KMS-11 (cell line): Measurements from ENCODE around the gene FHOD1.

Experiments
- H2AFZ ChIP-seq: fragments of 200-600 bp; sonication (generic); 2 replicates; pipeline ENCODE4 v1.6.1; 2016; ENCODE audit warnings: antibody characterized with exemption, mixed run types, low read depth
- H3K27ac ChIP-seq: fragments of 200-600 bp; sonication (generic); 2 replicates; pipeline ENCODE4 v1.6.1; 2016; ENCODE audit warnings: mild to moderate bottlenecking, mixed run types
- H3K27me3 ChIP-seq: fragments of 200-600 bp; sonication (generic); 2 replicates; pipeline ENCODE4 v1.6.1; 2017; ENCODE audit warnings: mild to moderate bottlenecking, low read depth, mixed run types, moderate library complexity; ENCODE audit not compliant: insufficient read depth
- H3K36me3 ChIP-seq: fragments of 200-600 bp; sonication (generic); 2 replicates; pipeline ENCODE4 v1.6.1; 2017; ENCODE audit warnings: mild to moderate bottlenecking, mixed run types; ENCODE audit not compliant: insufficient read depth
- H3K4me1 ChIP-seq: fragments of 200-600 bp; sonication (generic); 2 replicates; pipeline ENCODE4 v1.6.1; 2016; ENCODE audit warnings: mild to moderate bottlenecking, low read depth, mixed run types; ENCODE audit not compliant: poor library complexity, severe bottlenecking
- H3K4me2 ChIP-seq: fragments of 200-600 bp; sonication (generic); 2 replicates; pipeline ENCODE4 v1.7.0; 2016; ENCODE audit warnings: mild to moderate bottlenecking, mixed run types
- H3K4me3 ChIP-seq: fragments of 200-600 bp; sonication (generic); IDR thresholded peaks from 2 replicates; pipeline ENCODE4 v1.6.1; 2017; ENCODE audit warnings: low read depth, low read length, mixed read lengths; ENCODE audit not compliant: insufficient read depth
- H3K79me2 ChIP-seq: fragments of 200-600 bp; sonication (generic); 2 replicates; pipeline ENCODE4 v1.6.1; 2016; ENCODE audit warnings: low read depth, mixed run types; ENCODE audit not compliant: insufficient read depth
- H3K9ac ChIP-seq: fragments of 200-600 bp; sonication (generic); 2 replicates; pipeline ENCODE4 v1.6.1; 2016; ENCODE audit warnings: mild to moderate bottlenecking, mixed run types
- H4K20me1 ChIP-seq: fragments of 200-600 bp; sonication (generic); 2 replicates; pipeline ENCODE4 v1.6.1; 2016; ENCODE audit warnings: mild to moderate bottlenecking, mixed run types; ENCODE audit not compliant: insufficient read depth
- CTCF ChIP-seq: fragments of 200-600 bp; sonication (generic); conservative IDR thresholded peaks from 2 replicates; pipeline ENCODE4 v1.6.1; 2017; ENCODE audit warnings: low read depth, mild to moderate bottlenecking, antibody characterized with exemption, low read length, moderate library complexity, mixed read lengths

The FHOD1 gene

GRCh38 chr16:67234180-67234597 lies 13.1 kb downstream of the FHOD1 start:
- Histone ChIP-seq H3K4me1 (peaks cover 7% of the 10 kb centered on the region), H3K27me3 (no peaks in the 10 kb centered on the region), H3K36me3 (no peaks in the 10 kb centered on the region), H3K27ac (no peak overlapping the region), H3K4me2 (no peak overlapping the region), H4K20me1 (no peaks in the 10 kb centered on the region), H3K4me3 (no peak overlapping the region), H2AFZ (no peak overlapping the region), H3K9ac (no peak overlapping the region), H3K79me2 (peaks cover 5% of the 10 kb centered on the region; the same call in 1 of the 2 replicates)
- no peak for TF ChIP-seq CTCF

GRCh38 chr16:67233596-67233995 lies 13.7 kb downstream of the FHOD1 start:
- Histone ChIP-seq H3K4me3 (no peak overlapping the region), H3K79me2 (peaks cover 5% of the 10 kb centered on the region; the same call in 1 of the 2 replicates), H2AFZ (no peak overlapping the region), H3K4me1 (peaks cover 7% of the 10 kb centered on the region), H3K27ac (no peak overlapping the region), H3K9ac (no peak overlapping the region), H4K20me1 (no peaks in the 10 kb centered on the region), H3K4me2 (no peak overlapping the region), H3K36me3 (no peaks in the 10 kb centered on the region), H3K27me3 (no peaks in the 10 kb centered on the region)
- TF ChIP-seq CTCF: no peak

- Histone ChIP-seq H3K27me3 (no peaks in the 10 kb centered on the region), H3K9ac (no peak overlapping the region), H2AFZ (no peak overlapping the region), H3K27ac (no peak overlapping the region), H3K4me1 (peaks cover 17% of the 10 kb centered on the region), H3K36me3 (no peaks in the 10 kb centered on the region), H3K4me2 (no peak overlapping the region), H3K4me3 (no peak overlapping the region), H4K20me1 (no peaks in the 10 kb centered on the region), H3K79me2 (peaks cover 21% of the 10 kb centered on the region)
- TF ChIP-seq CTCF: no peak
Observed at GRCh38 chr16:67230809-67231660, 16.2 kb downstream of the FHOD1 start.

GRCh38 chr16:67229906-67230808 lies 17.1 kb downstream of the FHOD1 start:
- Histone ChIP-seq H2AFZ (no peak overlapping the region), H4K20me1 (no peaks in the 10 kb centered on the region), H3K4me2 (no peak overlapping the region), H3K4me1 (peaks cover 16% of the 10 kb centered on the region), H3K4me3 (no peak overlapping the region), H3K27me3 (no peaks in the 10 kb centered on the region), H3K36me3 (no peaks in the 10 kb centered on the region), H3K79me2 (peaks cover 16% of the 10 kb centered on the region), H3K9ac (no peak overlapping the region), H3K27ac (no peak overlapping the region)
- no peak for TF ChIP-seq CTCF
